Right renal cortex interstitium (tissue), 3 donors: ENCODE data around the gene RAP1GDS1. TPM values are rescaled to one million over a fixed set of nuclear protein-coding genes. Genes with fewer than 3 reads are reported as not detected.
"Not testable (repeated sequence)": the region's sequence is repeated elsewhere in the genome, so short reads cannot be mapped to it uniquely, and the experiment has no call there.

Experiments
- DNase-seq, 3 donors: peaks; one replicate each; pipeline ENCODE4 v3.0.0-alpha.2; 2013; ENCODE audit warnings: low read depth in 3 of 3, low spot score in 2 of 3
- polyA plus RNA-seq, 3 donors: library from polyadenylated mRNA; unstranded; fragments of 120-200 nt; gene quantifications; one replicate each; pipeline ENCODE4 v1.2.1, GENCODE V29; 2013; ENCODE audit not compliant: insufficient read length in 3 of 3

RAP1GDS1 gene
- polyA plus RNA-seq, 3 donors = 36.8 to 37.5 (median 37.1) TPM

GRCh38 chr4:98423009-98423408, 161.8 kb downstream of the RAP1GDS1 start:
- no peak for DNase-seq

DNA sequence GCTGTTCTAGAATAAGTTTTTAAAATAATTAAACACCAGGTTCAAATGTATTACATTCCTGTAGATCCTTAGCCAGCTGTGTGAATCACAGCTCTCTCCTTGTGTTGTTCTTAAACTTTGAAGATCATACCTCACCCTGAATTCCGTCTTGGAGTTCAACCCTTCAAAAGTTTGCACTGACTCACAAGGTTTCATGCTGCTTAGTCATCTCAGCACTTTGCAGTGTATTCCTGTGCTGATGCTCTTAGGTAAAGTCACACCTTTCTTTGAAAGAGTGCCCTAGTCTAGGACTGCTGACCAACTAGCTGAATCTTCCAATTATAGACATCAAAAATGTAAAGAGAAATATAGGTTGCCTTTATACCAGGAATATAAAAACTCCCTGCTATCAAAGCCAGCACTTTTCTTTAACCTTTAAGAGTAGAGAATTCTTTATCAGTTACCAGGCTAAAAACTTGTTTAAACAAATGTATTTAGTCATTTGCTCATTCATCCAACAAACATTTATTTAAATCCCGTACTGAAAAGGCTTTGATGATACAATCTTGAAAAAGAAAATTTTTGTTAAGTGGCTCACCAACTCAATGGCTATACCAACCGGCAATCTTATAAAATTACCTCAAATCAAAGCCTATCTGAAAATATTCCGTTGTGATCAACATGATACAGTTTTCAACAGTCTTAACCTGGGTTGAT, 169.7 kb downstream of the RAP1GDS1 start:
- no peak for DNase-seq

GRCh38 chr4:98433691-98434090, 172.5 kb downstream of the RAP1GDS1 start:
- DNase-seq = no peak

GRCh38 chr4:98434816-98435215, 173.6 kb downstream of the RAP1GDS1 start:
- DNase-seq = no peak

GRCh38 chr4:98444371-98444770, 183.2 kb downstream of the RAP1GDS1 start:
- no peak for DNase-seq

DNA sequence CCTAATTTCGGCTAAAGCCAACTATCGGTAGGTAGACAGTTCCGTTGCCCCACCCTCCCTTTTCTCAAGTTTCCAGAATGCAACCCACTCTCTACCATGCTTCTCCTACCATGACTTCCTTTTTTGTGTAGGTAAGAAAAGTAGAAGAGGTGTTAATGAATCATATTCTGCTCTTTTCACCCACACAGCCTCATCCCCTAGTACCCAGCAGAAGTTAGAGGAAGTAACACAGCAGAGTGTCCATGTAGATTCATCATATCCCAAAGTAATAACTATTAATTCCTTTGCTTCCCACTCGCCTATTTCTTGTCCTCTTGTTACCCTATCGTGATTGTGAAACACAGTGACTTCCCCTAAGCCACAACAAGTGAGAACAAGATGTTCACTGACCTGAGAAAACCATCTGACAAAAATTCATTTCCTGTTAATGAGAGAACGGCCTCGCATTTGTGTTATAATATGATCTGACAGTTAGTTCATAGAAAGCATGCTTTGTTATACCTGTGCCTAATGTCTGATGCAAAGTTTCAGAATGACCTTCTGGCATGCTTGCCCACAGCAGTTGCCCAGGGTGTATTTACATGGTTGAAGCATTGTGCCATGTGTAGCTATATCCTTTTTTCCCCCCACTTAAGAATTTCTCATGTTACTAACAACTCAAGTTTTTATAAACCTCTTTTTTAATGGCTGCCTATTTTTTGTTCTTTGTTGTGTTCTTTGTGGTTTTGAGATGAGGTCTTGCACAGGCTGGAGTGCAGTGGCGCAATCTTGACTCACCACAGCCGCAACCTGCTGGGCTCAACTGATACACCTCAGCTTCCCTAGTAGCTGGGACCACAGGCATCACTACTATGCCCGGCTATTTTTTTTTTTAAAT, 185.6 kb downstream of the RAP1GDS1 start:
- no peak for DNase-seq

- no peak for DNase-seq
Measured at GRCh38 chr4:98447648-98448047, 186.5 kb downstream of the RAP1GDS1 start.

DNA sequence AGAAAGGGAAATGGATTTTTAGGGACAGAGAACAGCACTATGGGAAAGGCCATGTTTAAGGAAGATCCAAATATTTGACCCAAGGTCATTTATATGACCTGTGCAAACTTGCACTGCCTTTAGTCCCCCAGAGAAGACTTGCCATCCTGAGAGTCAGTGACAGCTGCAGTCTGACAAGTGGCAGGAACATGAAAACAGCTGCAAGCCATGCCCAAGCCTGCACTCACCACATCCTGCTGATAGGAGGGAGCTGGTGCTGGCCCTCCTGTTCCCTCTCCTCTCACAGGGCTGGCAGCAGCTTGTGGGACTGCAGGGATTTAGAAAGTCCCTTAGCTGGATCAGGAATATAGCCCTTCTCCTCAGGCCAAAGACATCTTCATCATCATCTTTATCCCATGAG, 187.7 kb downstream of the RAP1GDS1 start:
- no peak for DNase-seq

DNA sequence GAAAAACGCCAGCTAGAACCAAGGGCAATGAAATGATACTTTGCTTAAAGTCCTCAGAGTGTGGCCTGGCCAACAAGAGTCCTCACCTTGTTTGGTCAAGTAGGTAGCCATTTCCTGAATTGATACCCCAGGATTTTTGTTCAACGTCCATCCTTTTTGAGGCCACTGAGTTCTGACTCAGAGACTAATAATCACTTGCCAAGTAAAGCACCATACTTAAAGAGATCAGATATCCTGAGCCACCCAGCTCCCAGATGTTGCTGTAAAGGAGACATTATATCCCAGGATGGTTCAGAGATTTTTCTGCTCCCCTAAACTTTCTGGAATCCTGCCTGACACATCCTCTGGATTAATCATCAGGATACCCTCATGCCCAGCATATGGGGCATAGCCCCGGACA, 190.9 kb downstream of the RAP1GDS1 start:
- DNase-seq = no peak

- DNase-seq = not testable (repeated sequence)
Measured at GRCh38 chr4:98457422-98457821, 196.2 kb downstream of the RAP1GDS1 start.

- not testable (repeated sequence) for DNase-seq
Measured at GRCh38 chr4:98461121-98461865, 200.1 kb downstream of the RAP1GDS1 start.

DNA sequence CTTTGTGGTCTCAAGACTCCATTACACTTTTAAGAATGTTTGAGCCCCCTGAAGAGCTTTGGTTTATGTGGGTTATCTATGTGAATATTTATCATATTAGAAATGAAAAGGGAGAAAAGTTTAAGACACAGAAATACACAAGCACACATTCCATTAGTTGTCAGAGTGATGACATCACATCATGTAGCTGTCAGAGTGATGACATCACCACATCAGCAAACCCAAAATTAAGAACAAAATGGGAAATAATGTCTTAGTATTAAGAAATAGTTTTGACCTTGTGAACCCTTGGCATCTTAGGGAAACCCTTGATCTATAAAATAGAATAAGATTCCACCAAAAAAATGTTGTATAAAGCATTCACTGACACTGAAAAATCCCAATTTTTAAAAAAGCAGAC, 201.3 kb downstream of the RAP1GDS1 start:
- DNase-seq = no peak

- no peak for DNase-seq
Measured at GRCh38 chr4:98466868-98467599, 205.8 kb downstream of the RAP1GDS1 start.

- DNase-seq = peak; percentile 73 to 76 (median 74)
Measured at GRCh38 chr4:98467627-98468072, 206.5 kb downstream of the RAP1GDS1 start.

- DNase-seq = no peak
Measured at GRCh38 chr4:98468709-98469108, 207.5 kb downstream of the RAP1GDS1 start.

DNA sequence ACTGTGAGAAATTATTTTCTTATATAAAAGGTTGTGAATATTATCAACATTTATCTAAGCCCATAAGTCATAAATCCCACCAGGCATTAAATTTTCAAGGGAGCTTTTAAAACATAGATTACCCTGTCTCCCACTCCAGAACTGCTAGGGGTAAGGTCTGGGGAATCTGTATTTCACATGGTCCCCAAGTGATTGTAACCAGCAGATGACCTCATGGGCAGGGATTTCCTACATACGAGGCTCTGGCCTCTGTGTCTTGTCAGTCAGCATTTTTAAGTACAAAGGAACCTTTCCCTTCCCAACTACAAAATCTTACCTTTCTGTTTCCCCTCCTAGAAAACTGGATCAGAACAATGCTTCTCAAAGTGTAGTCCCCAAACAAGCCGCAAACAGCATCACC, 208.6 kb downstream of the RAP1GDS1 start:
- DNase-seq = no peak

GRCh38 chr4:98470366-98470765, 209.2 kb downstream of the RAP1GDS1 start:
- no peak for DNase-seq

GRCh38 chr4:98470831-98471230, 209.6 kb downstream of the RAP1GDS1 start:
- DNase-seq = no peak

- DNase-seq = no peak
Measured at GRCh38 chr4:98473046-98473445, 211.9 kb downstream of the RAP1GDS1 start.

- DNase-seq = no peak
Measured at GRCh38 chr4:98474408-98474844, 213.2 kb downstream of the RAP1GDS1 start.
